Keratinocyte (primary cell): ENCODE data around the gene SNX13. TPM values are rescaled to one million over a fixed set of nuclear protein-coding genes. Genes with fewer than 3 reads are reported as not detected.

Experiments used
- DNase-seq: peaks from one replicate; pipeline ENCODE4 v3.0.0-alpha.2; 2011; ENCODE audit warnings: low read depth, missing footprints, low spot score
- FAIRE-seq: peaks from 2 replicates; lab custom pipeline; 2011; peaks lifted over from hg19 to GRCh38; lab: Jason Lieb, UNC
- H2AFZ ChIP-seq: 2 replicates; pipeline ENCODE4 v1.6.0; 2012; ENCODE audit warnings: low read length, control low read depth, inconsistent platforms; ENCODE audit not compliant: control insufficient read depth
- H3K27ac ChIP-seq: 2 replicates; pipeline ENCODE4 v1.5.1; 2011; ENCODE audit warnings: low read length; ENCODE audit not compliant: control insufficient read depth, insufficient read depth
- H3K27me3 ChIP-seq: 3 replicates; pipeline ENCODE4 v1.6.0; 2011; ENCODE audit warnings: low read length; ENCODE audit not compliant: control insufficient read depth, insufficient read depth; ENCODE audit errors: extremely low read depth
- H3K36me3 ChIP-seq, 2 experiments: 2 replicates in 1 of 2; 3 replicates in 1 of 2; pipeline ENCODE4 v1.5.1; 2011; ENCODE audit warnings: low read length in 2 of 2, mild to moderate bottlenecking in 1 of 2; ENCODE audit not compliant: control insufficient read depth in 2 of 2, insufficient read depth in 2 of 2; ENCODE audit errors: extremely low read depth in 1 of 2
- H3K4me1 ChIP-seq: 3 replicates; pipeline ENCODE4 v1.5.1; 2011; ENCODE audit warnings: low read length; ENCODE audit not compliant: control insufficient read depth, insufficient read depth; ENCODE audit errors: extremely low read depth
- H3K4me2 ChIP-seq: 3 replicates; pipeline ENCODE4 v1.6.0; 2011; ENCODE audit warnings: low read depth, low read length; ENCODE audit not compliant: control insufficient read depth, insufficient read depth; ENCODE audit errors: extremely low read depth
- H3K4me3 ChIP-seq, 3 experiments: fragments of 200-600 bp in 1 of 3; sonication (generic) in 1 of 3; 2 replicates in 2 of 3; 3 replicates in 1 of 3; pipeline ENCODE4 v1.5.1; 2011 to 2016; ENCODE audit warnings: low read length in 3 of 3, mild to moderate bottlenecking in 3 of 3, control low read depth in 2 of 3, inconsistent platforms in 1 of 3, low read depth in 1 of 3, mixed read lengths in 1 of 3, mixed run types in 1 of 3, moderate library complexity in 1 of 3; ENCODE audit not compliant: control insufficient read depth in 2 of 3, insufficient read depth in 2 of 3; ENCODE audit errors: extremely low read depth in 1 of 3
- H3K79me2 ChIP-seq: 2 replicates; pipeline ENCODE4 v1.6.0; 2012; ENCODE audit warnings: low read length; ENCODE audit not compliant: control insufficient read depth, insufficient read depth
- H3K9ac ChIP-seq: 3 replicates; pipeline ENCODE4 v1.6.0; 2011; ENCODE audit warnings: low read length; ENCODE audit not compliant: control insufficient read depth, insufficient read depth; ENCODE audit errors: extremely low read depth
- H3K9me1 ChIP-seq: 3 replicates; pipeline ENCODE4 v1.6.0; 2011; ENCODE audit warnings: low read length; ENCODE audit not compliant: control insufficient read depth, insufficient read depth; ENCODE audit errors: extremely low read depth
- H3K9me3 ChIP-seq: 2 replicates; pipeline ENCODE4 v1.5.1; 2012; ENCODE audit warnings: low read depth, low read length; ENCODE audit not compliant: control insufficient read depth
- H4K20me1 ChIP-seq: 3 replicates; pipeline ENCODE4 v1.6.0; 2011; ENCODE audit warnings: low read length; ENCODE audit not compliant: control insufficient read depth, insufficient read depth; ENCODE audit errors: extremely low read depth
- EZH2 ChIP-seq: IDR thresholded peaks from one replicate; pipeline ENCODE4 v1.6.1; 2012; ENCODE audit warnings: inconsistent platforms, mild to moderate bottlenecking, low read length, moderate library complexity
- dilution Hi-C: fragments of 300-500 bp; cut with MboI; formaldehyde crosslinking; loops from one replicate; pipeline ENCODE4 v1.7.0; 2020; ENCODE audit warnings: low sequenced_read_pairs; ENCODE audit not compliant: extremely low pct_ligation_motif_present
- polyA plus RNA-seq, 5 experiments: library from polyadenylated mRNA; depleted of rRNA in 3 of 5; stranded (reverse) in 3 of 5; stranded (forward) in 1 of 5; unstranded in 1 of 5; fragments of >200 nt; gene quantifications; 1 replicate in 1 of 5; 2 replicates in 3 of 5; 3 replicates in 1 of 5; pipeline versions ENCODE4 v1.2.1 to v1.2.3, GENCODE V29; 2011 to 2012; ENCODE audit warnings: missing spikeins in 2 of 5, low read depth in 1 of 5, low replicate concordance in 1 of 5
- TF ChIP-seq, protein P1 (sequence below), 3 experiments: IDR thresholded peaks in 1 of 3; conservative IDR thresholded peaks in 1 of 3; optimal IDR thresholded peaks in 1 of 3; 2 replicates in 2 of 3; 3 replicates in 1 of 3; pipeline versions ENCODE3 to v1.5.1; 2011; ENCODE audit warnings: low read length in 3 of 3, mild to moderate bottlenecking in 3 of 3, moderate library complexity in 2 of 3, control low read depth in 1 of 3, inconsistent platforms in 1 of 3; ENCODE audit not compliant: insufficient read depth in 2 of 3; ENCODE audit errors: extremely low read depth in 1 of 3

SNX13 gene
- polyA plus RNA-seq, 1 donor (not counting 4 experiments of a cell fraction or from before 2014, with no cell fraction given), result 22.6 TPM

DNA sequence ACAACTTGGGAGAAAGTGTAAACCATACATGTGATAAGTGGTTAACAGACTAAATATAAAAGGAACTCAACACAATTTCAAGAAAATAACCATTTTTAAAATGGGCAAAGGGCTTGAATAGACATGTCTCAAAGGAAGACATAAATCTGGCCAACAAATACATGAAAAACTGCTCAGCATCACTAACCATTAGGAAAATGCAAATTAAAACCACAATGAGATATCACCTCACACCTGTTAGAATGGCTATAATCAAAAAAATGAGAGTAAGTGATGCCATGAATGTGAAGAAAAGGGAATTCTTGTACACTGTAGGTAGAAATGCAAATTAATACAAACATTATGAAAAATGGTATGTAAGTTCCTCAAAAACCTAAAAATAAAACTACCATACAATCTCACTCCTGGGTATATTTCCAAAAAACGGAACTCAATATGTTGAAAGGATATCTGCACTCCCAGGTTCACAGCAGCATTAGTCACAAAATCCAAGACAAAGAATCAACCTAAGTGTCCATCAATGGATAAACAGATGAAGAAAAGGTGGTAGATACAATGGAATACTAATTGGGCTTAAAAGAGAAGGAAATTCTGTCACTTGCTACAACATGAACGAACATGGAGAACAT, 5.6 kb downstream of the SNX13 start:
- H3K79me2 ChIP-seq, result peaks cover 89% of the 10 kb centered on the region
- H3K9me1 ChIP-seq, result peaks cover 3% of the 10 kb centered on the region
- H2AFZ ChIP-seq, result no peak overlapping the region
- TF ChIP-seq EZH2, result no peak
- TF ChIP-seq, protein P1, sequence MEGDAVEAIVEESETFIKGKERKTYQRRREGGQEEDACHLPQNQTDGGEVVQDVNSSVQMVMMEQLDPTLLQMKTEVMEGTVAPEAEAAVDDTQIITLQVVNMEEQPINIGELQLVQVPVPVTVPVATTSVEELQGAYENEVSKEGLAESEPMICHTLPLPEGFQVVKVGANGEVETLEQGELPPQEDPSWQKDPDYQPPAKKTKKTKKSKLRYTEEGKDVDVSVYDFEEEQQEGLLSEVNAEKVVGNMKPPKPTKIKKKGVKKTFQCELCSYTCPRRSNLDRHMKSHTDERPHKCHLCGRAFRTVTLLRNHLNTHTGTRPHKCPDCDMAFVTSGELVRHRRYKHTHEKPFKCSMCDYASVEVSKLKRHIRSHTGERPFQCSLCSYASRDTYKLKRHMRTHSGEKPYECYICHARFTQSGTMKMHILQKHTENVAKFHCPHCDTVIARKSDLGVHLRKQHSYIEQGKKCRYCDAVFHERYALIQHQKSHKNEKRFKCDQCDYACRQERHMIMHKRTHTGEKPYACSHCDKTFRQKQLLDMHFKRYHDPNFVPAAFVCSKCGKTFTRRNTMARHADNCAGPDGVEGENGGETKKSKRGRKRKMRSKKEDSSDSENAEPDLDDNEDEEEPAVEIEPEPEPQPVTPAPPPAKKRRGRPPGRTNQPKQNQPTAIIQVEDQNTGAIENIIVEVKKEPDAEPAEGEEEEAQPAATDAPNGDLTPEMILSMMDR (optimal IDR thresholded peaks at IDR 0.05 in 1 of 3, IDR thresholded peaks at IDR 0.05 in 1 of 3, conservative IDR thresholded peaks at IDR 0.05 in 1 of 3; ENCODE audit: extremely low read depth in 1 of 3, insufficient read depth in 2 of 3, low read length in 3 of 3), result no peak
- H3K36me3 ChIP-seq, result no peaks in the 10 kb centered on the region
- no peaks in the 10 kb centered on the region for H3K27me3 ChIP-seq
- dilution Hi-C loops, result no loop called here
- no peaks in the 10 kb centered on the region for H3K9me3 ChIP-seq
- FAIRE-seq (no peak), DNase-seq (no peak)
- H3K9ac ChIP-seq, result no peak overlapping the region
- peaks cover 31% of the 10 kb centered on the region for H3K4me1 ChIP-seq
- H3K4me2 ChIP-seq, result peak overlapping the region; percentile 36
- H4K20me1 ChIP-seq, result no peaks in the 10 kb centered on the region
- no peak overlapping the region for H3K4me3 ChIP-seq
- H3K27ac ChIP-seq, result no peak overlapping the region

DNA sequence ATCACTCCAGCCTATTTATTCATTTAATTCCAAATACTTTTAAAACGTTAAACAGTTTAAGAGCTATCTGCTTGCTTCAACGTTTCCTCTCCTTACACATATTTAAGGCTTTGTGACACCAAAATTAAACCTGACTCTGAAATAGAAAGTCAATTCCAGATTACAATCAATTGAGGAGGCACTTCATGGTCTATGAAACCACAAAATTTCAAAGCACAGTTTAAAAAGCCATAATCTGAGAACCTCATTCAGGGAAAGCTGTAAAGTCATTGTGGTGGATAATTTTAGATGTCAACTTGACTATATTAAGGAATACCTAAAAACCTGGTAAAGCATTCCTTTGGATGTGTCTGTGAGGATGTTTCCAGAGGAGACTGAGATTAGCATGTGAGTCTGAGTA, 6.2 kb downstream of the SNX13 start:
- dilution Hi-C loops, result no loop called here
- FAIRE-seq (peak; percentile 34), DNase-seq (no peak)
- no peak overlapping the region for H3K4me3 ChIP-seq
- H3K4me2 ChIP-seq, result peak overlapping the region; percentile 36
- peaks cover 3% of the 10 kb centered on the region for H3K9me1 ChIP-seq
- peaks cover 31% of the 10 kb centered on the region for H3K4me1 ChIP-seq
- H4K20me1 ChIP-seq, result no peaks in the 10 kb centered on the region
- no peak overlapping the region for H3K9ac ChIP-seq
- no peaks in the 10 kb centered on the region for H3K36me3 ChIP-seq
- no peaks in the 10 kb centered on the region for H3K9me3 ChIP-seq
- TF ChIP-seq, protein P1 (optimal IDR thresholded peaks at IDR 0.05 in 1 of 3, IDR thresholded peaks at IDR 0.05 in 1 of 3, conservative IDR thresholded peaks at IDR 0.05 in 1 of 3; ENCODE audit: extremely low read depth in 1 of 3, insufficient read depth in 2 of 3, low read length in 3 of 3), result no peak
- no peak for TF ChIP-seq EZH2
- peaks cover 89% of the 10 kb centered on the region for H3K79me2 ChIP-seq
- no peaks in the 10 kb centered on the region for H3K27me3 ChIP-seq
- H2AFZ ChIP-seq, result no peak overlapping the region
- H3K27ac ChIP-seq, result no peak overlapping the region
